Astrocyte of the cerebellum (primary cell): Measurements from ENCODE around the gene TEF.

Experiments used
- DNase-seq: peaks from one replicate; pipeline ENCODE4 v3.0.0-alpha.2; 2011; ENCODE audit warnings: low read depth
- H3K4me3 ChIP-seq: 2 replicates; pipeline ENCODE4 v1.5.1; 2011; ENCODE audit warnings: mild to moderate bottlenecking, low read depth, low read length, moderate library complexity
- CTCF ChIP-seq: IDR thresholded peaks from 2 replicates; pipeline ENCODE4 v1.5.1; 2012; ENCODE audit warnings: low read length, low read depth, moderate library complexity, mild to moderate bottlenecking; ENCODE audit errors: missing control alignments
- in situ Hi-C: cut with HindIII; loops from 2 replicates; pipeline ENCODE4 v1.10.0; 2017; ENCODE audit warnings: low sequenced_read_pairs

TEF gene

GRCh38 chr22:41381329-41382097 is at the start of gene TEF:
TEF (plus strand) TSS chr22:41381942; CDS start chr22:41382045, 103 bp downstream.
- TF ChIP-seq CTCF = no peak
- peak within 1 kb of the TSS; percentile 68 for H3K4me3 ChIP-seq
- peak; percentile 96 for DNase-seq
- in situ Hi-C loops = no loop called here

GRCh38 chr22:41332217-41332939 is 49.4 kb upstream of the TEF start:
- in situ Hi-C loops = no loop called here
- TF ChIP-seq CTCF = no peak
- no peak for DNase-seq
- no peak overlapping the region for H3K4me3 ChIP-seq

- no peak for TF ChIP-seq CTCF
- no peak overlapping the region for H3K4me3 ChIP-seq
- DNase-seq = no peak
- in situ Hi-C loops = no loop called here
Observed at GRCh38 chr22:41333806-41334205, 47.9 kb upstream of the TEF start.

GRCh38 chr22:41334215-41334614 is 47.5 kb upstream of the TEF start:
- no peak for DNase-seq
- in situ Hi-C loops = no loop called here
- no peak overlapping the region for H3K4me3 ChIP-seq
- no peak for TF ChIP-seq CTCF

GRCh38 chr22:41334951-41335635 is 46.6 kb upstream of the TEF start:
- TF ChIP-seq CTCF = no peak
- H3K4me3 ChIP-seq = no peak overlapping the region
- in situ Hi-C loops = no loop called here
- no peak for DNase-seq

- no peak for TF ChIP-seq CTCF
- in situ Hi-C loops = no loop called here
- DNase-seq = no peak
- no peak overlapping the region for H3K4me3 ChIP-seq
Observed at GRCh38 chr22:41338614-41339212, 43.0 kb upstream of the TEF start.
